ENCODE measurements around the gene LSM14A.
A peak's percentile ranks its signal among the peaks of the same experiment; 100 is the strongest.
"Not testable (repeated sequence)": the region's sequence is repeated elsewhere in the genome, so short reads cannot be mapped to it uniquely, and the experiment has no call there.

Gene LSM14A

DNA sequence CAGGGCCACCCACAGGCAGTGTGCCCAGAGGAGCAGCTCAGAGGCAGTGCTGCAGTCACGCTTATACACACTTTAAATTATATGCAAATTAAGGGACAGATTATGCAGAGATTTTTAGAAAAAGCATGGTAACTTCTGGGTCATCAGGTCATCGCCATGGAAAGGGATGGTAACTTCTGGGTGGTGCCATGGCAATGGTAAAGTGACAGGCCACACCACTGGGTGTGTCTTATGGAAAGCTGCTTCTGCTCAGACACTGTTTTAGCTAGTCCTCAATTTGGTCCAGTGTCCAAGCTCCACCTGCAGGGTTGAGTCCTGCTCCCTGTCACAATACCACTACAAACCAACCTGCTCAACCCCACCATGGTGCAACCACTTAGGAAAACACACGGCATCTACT, 29.9 kb upstream of the LSM14A start:
- Histone ChIP-seq H3K36me3 (ENCODE audit: insufficient read depth, low read length) (no peaks in the 10 kb centered on the region), H3K9me3 (ENCODE audit: low read length) (no peaks in the 10 kb centered on the region), H3K27me3 (ENCODE audit: insufficient read depth, low read length) (no peaks in the 10 kb centered on the region), H3K4me1 (ENCODE audit: insufficient read depth, low read length) (no peaks in the 10 kb centered on the region), H2AFZ (ENCODE audit: low read depth, low read length) (no peak overlapping the region), H3K4me3 (ENCODE audit: low read length) (no peak overlapping the region)

DNA sequence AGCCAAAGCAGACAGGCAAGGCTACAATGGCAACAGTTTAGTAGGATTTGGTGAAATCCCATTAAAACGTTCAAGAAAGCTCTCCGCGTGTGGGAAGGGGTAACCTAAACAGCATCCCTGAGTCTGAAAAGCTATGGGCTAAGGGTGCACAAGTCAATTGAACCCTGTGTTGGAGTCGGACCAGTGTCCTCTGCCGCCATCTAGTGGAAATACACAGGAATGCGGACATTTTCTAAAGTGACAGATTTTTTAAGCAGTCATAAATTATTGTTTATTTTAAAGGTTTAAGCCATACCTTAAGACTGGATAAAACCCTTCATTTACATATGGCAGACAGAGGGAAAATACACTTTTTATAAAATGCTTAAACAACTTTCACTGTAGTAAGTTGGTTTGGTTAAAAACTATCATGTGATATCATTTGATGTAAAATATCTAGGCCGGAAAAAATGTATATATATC, 26.5 kb upstream of the LSM14A start:
- H3K9me3 ChIP-seq (ENCODE audit: low read length) = no peaks in the 10 kb centered on the region
- H3K4me1 ChIP-seq (ENCODE audit: insufficient read depth, low read length) = no peaks in the 10 kb centered on the region
- no peaks in the 10 kb centered on the region for H3K36me3 ChIP-seq (ENCODE audit: insufficient read depth, low read length)
- H2AFZ ChIP-seq (ENCODE audit: low read depth, low read length) = no peak overlapping the region
- no peaks in the 10 kb centered on the region for H3K27me3 ChIP-seq (ENCODE audit: insufficient read depth, low read length)
- no peak overlapping the region for H3K4me3 ChIP-seq (ENCODE audit: low read length)

DNA sequence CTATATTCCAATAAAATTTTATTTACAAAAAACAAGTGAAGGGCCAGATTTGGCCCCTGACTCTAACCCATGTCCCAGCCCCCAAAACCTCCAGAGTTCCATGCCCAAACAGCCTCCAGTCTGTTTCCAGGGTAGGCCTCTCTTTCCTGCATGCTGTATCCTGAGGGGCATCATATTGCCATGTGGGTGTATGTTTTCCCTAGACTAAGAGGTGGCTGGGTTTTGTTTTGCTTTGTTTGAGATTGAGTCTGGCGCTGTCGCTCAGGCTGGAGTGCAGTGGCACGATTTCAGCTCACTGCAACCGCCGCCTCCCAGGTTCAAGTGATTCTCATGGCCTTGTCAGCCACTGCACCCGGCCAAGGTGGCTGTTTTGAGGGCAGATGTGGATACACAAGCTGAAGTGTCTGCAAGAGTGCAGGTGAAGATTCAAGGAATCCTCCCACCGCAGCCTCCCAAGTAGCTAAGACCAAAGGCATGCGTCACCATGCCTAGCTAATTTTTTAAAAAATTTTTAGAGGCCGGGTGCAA, 23.6 kb upstream of the LSM14A start:
- Histone ChIP-seq H3K4me1 (ENCODE audit: insufficient read depth, low read length) (no peaks in the 10 kb centered on the region), H2AFZ (ENCODE audit: low read depth, low read length) (no peak overlapping the region)

GRCh38 chr19:34149873-34150272, 22.4 kb upstream of the LSM14A start:
- H2AFZ ChIP-seq (ENCODE audit: low read depth, low read length) = no peak overlapping the region
- H3K4me1 ChIP-seq (ENCODE audit: insufficient read depth, low read length) = no peaks in the 10 kb centered on the region
- H3K27me3 ChIP-seq (ENCODE audit: insufficient read depth, low read length) = no peaks in the 10 kb centered on the region
- no peaks in the 10 kb centered on the region for H3K36me3 ChIP-seq (ENCODE audit: insufficient read depth, low read length)
- H3K9me3 ChIP-seq (ENCODE audit: low read length) = no peaks in the 10 kb centered on the region
- H3K4me3 ChIP-seq (ENCODE audit: low read length) = no peak overlapping the region

More for the DNA sequence above, 23.6 kb upstream of the LSM14A start:
- H3K9me3 ChIP-seq (ENCODE audit: low read length) = no peaks in the 10 kb centered on the region
- H3K27me3 ChIP-seq (ENCODE audit: insufficient read depth, low read length) = no peaks in the 10 kb centered on the region
- no peak overlapping the region for H3K4me3 ChIP-seq (ENCODE audit: low read length)
- H3K36me3 ChIP-seq (ENCODE audit: insufficient read depth, low read length) = no peaks in the 10 kb centered on the region

DNA sequence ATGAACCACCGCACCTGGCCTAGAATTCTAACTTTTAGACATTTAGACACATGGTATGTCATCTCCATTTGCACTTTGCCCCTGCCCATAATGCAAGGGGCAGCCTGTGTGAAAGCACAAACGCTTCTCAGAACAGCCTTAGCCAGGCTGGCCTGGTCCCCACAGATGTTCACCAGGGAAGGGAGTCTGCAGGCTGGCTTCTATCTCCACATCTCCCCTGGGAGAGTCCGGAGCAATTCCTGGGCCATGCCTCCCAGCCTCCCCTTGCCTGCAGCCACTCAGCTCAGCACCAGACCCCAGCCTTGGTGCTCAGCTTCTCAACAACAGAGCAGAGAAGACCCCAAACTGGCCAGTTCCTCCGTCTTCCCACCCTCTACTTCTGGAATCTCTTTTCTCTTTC, 21.7 kb upstream of the LSM14A start:
- H3K36me3 ChIP-seq (ENCODE audit: insufficient read depth, low read length) = no peaks in the 10 kb centered on the region
- no peak overlapping the region for H3K4me3 ChIP-seq (ENCODE audit: low read length)
- no peaks in the 10 kb centered on the region for H3K4me1 ChIP-seq (ENCODE audit: insufficient read depth, low read length)
- no peaks in the 10 kb centered on the region for H3K9me3 ChIP-seq (ENCODE audit: low read length)
- no peak overlapping the region for H2AFZ ChIP-seq (ENCODE audit: low read depth, low read length)
- H3K27me3 ChIP-seq (ENCODE audit: insufficient read depth, low read length) = no peaks in the 10 kb centered on the region

- no peaks in the 10 kb centered on the region for H3K9me3 ChIP-seq (ENCODE audit: low read length)
- no peak overlapping the region for H2AFZ ChIP-seq (ENCODE audit: low read depth, low read length)
- no peaks in the 10 kb centered on the region for H3K27me3 ChIP-seq (ENCODE audit: insufficient read depth, low read length)
- H3K4me1 ChIP-seq (ENCODE audit: insufficient read depth, low read length) = no peaks in the 10 kb centered on the region
- H3K4me3 ChIP-seq (ENCODE audit: low read length) = no peak overlapping the region
- no peaks in the 10 kb centered on the region for H3K36me3 ChIP-seq (ENCODE audit: insufficient read depth, low read length)
These were observed 20.9 kb upstream of the LSM14A start for GRCh38 chr19:34151439-34151838.

DNA sequence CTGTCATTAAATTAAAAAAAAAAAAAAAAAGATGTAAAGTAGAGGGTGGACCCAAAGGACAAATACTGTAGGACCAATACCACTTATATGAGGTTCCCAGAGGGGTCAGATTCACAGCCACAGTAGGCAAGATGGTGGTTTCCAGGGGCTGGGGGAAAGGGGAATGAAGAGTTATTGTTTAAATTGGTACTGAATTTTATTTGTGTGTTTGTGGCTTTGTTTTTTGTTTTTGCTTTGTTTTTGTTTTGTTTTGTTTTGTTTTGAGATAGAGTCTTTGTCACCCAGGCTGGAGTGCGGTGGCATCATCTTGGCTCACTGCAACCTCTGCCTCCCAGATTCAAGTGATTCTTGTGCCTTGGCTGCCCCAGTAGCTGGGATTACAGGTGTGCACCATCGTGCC, 17.9 kb upstream of the LSM14A start:
- H3K4me3 ChIP-seq (ENCODE audit: low read length) = no peak overlapping the region
- no peaks in the 10 kb centered on the region for H3K4me1 ChIP-seq (ENCODE audit: insufficient read depth, low read length)
- no peaks in the 10 kb centered on the region for H3K36me3 ChIP-seq (ENCODE audit: insufficient read depth, low read length)
- no peaks in the 10 kb centered on the region for H3K27me3 ChIP-seq (ENCODE audit: insufficient read depth, low read length)
- no peak overlapping the region for H2AFZ ChIP-seq (ENCODE audit: low read depth, low read length)
- no peaks in the 10 kb centered on the region for H3K9me3 ChIP-seq (ENCODE audit: low read length)

GRCh38 chr19:34155686-34156085, 16.6 kb upstream of the LSM14A start:
- Histone ChIP-seq H3K9me3 (ENCODE audit: low read length) (no peaks in the 10 kb centered on the region), H3K4me3 (ENCODE audit: low read length) (no peak overlapping the region), H3K27me3 (ENCODE audit: insufficient read depth, low read length) (no peaks in the 10 kb centered on the region), H2AFZ (ENCODE audit: low read depth, low read length) (no peak overlapping the region), H3K4me1 (ENCODE audit: insufficient read depth, low read length) (no peaks in the 10 kb centered on the region), H3K36me3 (ENCODE audit: insufficient read depth, low read length) (no peaks in the 10 kb centered on the region)

DNA sequence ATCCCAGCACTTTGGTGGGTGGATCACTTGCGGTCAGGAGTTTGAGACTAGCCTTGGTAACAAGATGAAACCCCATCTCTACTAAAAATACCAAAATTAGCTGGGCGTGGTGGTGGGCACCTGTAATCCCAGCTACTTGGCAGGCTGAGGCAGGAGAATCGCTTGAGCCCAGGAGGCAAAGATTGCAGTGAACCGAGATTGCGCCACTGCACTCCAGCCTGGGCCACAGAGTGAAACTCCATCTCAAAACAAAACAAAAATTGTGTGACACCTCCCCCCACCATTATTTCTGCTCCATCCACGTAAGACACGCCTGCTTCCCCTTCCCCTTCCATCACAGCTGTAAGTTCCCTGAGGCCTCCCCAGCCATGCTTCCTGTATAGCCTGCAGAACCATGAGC, 13.3 kb upstream of the LSM14A start:
- not testable (repeated sequence) for H3K4me1 ChIP-seq (ENCODE audit: insufficient read depth, low read length); H3K9me3 ChIP-seq (ENCODE audit: low read length); H3K27me3 ChIP-seq (ENCODE audit: insufficient read depth, low read length); H3K4me3 ChIP-seq (ENCODE audit: low read length); H2AFZ ChIP-seq (ENCODE audit: low read depth, low read length); H3K36me3 ChIP-seq (ENCODE audit: insufficient read depth, low read length)

DNA sequence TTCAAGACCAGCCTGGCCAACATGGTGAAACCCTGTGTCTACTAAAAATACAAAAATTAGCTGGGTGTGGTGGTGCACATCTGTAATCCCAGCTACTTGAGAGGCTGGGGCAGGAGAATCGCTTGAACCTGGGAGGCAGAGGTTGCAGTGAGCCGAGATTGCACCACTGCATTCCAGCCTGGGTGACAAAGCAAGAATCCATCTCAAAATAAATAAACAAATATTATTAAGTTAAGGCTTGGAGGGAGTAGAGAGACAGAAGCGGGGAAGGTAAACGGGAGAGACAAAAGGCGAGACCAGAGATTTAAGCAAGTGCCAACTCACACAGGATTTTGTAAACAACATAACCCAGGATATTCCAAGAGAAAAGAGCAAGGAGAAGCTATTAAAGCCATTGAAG, 12.8 kb upstream of the LSM14A start:
- not testable (repeated sequence) for H2AFZ ChIP-seq (ENCODE audit: low read depth, low read length); H3K36me3 ChIP-seq (ENCODE audit: insufficient read depth, low read length); H3K4me3 ChIP-seq (ENCODE audit: low read length); H3K27me3 ChIP-seq (ENCODE audit: insufficient read depth, low read length); H3K4me1 ChIP-seq (ENCODE audit: insufficient read depth, low read length); H3K9me3 ChIP-seq (ENCODE audit: low read length)

- H3K9me3 ChIP-seq (ENCODE audit: low read length); H3K27me3 ChIP-seq (ENCODE audit: insufficient read depth, low read length); H2AFZ ChIP-seq (ENCODE audit: low read depth, low read length); H3K4me3 ChIP-seq (ENCODE audit: low read length); H3K4me1 ChIP-seq (ENCODE audit: insufficient read depth, low read length); H3K36me3 ChIP-seq (ENCODE audit: insufficient read depth, low read length): not testable (repeated sequence)
These were observed 10.4 kb upstream of the LSM14A start for GRCh38 chr19:34161902-34162301.

DNA sequence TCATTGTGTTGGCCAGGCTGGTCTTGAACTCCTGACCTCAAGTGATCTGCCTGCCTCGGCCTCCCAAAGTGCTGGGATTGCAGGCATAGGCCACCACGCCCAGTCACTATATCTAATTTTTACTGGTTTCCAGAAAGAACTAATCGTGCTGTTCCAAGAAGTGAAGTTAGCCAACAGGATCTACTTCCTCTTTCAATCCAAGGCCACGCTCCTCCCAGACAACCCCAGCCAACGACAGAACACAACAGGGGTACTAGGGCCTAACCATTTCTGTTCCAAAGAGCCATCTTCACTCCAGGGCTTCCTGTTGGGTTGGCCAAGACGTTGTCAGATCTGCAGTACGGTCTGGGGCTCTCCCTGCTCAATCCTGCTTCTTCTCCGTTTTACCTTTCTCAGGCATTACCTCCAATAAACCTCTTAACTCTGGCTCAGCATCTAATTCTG, 7.0 kb upstream of the LSM14A start:
- Histone ChIP-seq H2AFZ (ENCODE audit: low read depth, low read length) (no peak overlapping the region), H3K9me3 (ENCODE audit: low read length) (no peaks in the 10 kb centered on the region), H3K36me3 (ENCODE audit: insufficient read depth, low read length) (no peaks in the 10 kb centered on the region), H3K4me3 (ENCODE audit: low read length) (no peak overlapping the region), H3K4me1 (ENCODE audit: insufficient read depth, low read length) (no peaks in the 10 kb centered on the region), H3K27me3 (ENCODE audit: insufficient read depth, low read length) (no peaks in the 10 kb centered on the region)

DNA sequence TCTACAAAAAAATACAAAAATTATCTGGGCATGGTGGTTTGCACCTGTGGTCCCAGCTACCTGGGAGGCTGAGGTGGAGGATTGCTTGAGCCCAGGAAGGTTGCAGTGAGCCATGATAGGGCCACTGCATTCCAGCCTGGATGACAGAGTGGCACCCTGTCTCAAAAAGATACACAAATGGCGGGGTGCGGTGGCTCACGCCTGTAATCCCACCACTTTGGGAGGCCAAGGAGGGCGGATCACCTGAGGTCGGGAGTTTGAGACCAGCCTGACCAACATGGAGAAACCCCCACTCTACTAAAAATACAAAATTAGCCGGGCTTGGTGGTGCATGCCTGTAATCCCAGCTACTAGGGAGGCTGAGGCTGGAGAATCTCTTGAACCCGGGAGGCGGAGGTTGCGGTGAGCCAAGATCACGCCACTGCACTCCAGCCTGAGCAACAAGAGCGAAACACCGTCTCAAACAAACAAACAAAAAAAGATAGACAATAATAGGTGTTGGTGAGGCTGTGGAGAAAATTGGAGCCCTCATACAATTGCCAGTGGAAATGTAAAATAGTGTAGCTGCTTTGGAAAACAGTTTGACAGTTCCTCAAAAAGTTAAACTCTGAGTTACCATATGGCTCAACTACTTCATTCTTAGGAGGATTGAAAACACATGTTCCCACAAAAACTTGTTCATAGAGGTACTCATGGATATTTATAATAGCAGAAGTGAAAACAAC, 2.7 kb upstream of the LSM14A start:
- H3K4me1 ChIP-seq (ENCODE audit: insufficient read depth, low read length); H3K27me3 ChIP-seq (ENCODE audit: insufficient read depth, low read length); H3K9me3 ChIP-seq (ENCODE audit: low read length); H3K4me3 ChIP-seq (ENCODE audit: low read length); H3K36me3 ChIP-seq (ENCODE audit: insufficient read depth, low read length); H2AFZ ChIP-seq (ENCODE audit: low read depth, low read length): not testable (repeated sequence)

GRCh38 chr19:34171539-34171876, 796 bp upstream of the LSM14A start:
- peak overlapping the region; percentile 63 for H3K4me3 ChIP-seq (ENCODE audit: low read length)
- no peaks in the 10 kb centered on the region for H3K9me3 ChIP-seq (ENCODE audit: low read length)
- peak overlapping the region; percentile 75 for H2AFZ ChIP-seq (ENCODE audit: low read depth, low read length)
- H3K27me3 ChIP-seq (ENCODE audit: insufficient read depth, low read length) = no peaks in the 10 kb centered on the region
- H3K4me1 ChIP-seq (ENCODE audit: insufficient read depth, low read length) = peaks cover 12% of the 10 kb centered on the region
- H3K36me3 ChIP-seq (ENCODE audit: insufficient read depth, low read length) = peaks cover 20% of the 10 kb centered on the region

Measured in neuron (in vitro differentiated cells).